Activated CD8-positive, alpha-beta memory T cell treated with anti-CD3 and anti-CD28 coated beads, Interleukin-2, amount 50 U/mL, for 24 hours (primary cell): ENCODE data around the gene HDGF.
"Not testable (repeated sequence)": the region's sequence is repeated elsewhere in the genome, so short reads cannot be mapped to it uniquely, and the experiment has no call there.

Source experiments
- DNase-seq: peaks from one replicate; pipeline ENCODE4 v3.0.0-alpha.2; 2020; ENCODE audit errors: extremely low read depth

HDGF gene

GRCh38 chr1:156767101-156767878, 15.8 kb upstream of the HDGF start, which contains the start of gene PRCC:
TSS of gene PRCC (plus strand) at chr1:156767535. CDS start at chr1:156767772, 237 bp downstream.
- peak; percentile 95 for DNase-seq

GRCh38 chr1:156766298-156767100, 15.0 kb upstream of the HDGF start:
- DNase-seq, result no peak

GRCh38 chr1:156765666-156766065, 14.2 kb upstream of the HDGF start:
- DNase-seq, result no peak

GRCh38 chr1:156765136-156765535, 13.7 kb upstream of the HDGF start:
- DNase-seq, result not testable (repeated sequence)

GRCh38 chr1:156760796-156761104, 9.3 kb upstream of the HDGF start:
- DNase-seq, result no peak

GRCh38 chr1:156760092-156760795, 8.8 kb upstream of the HDGF start:
- DNase-seq, result no peak

- not testable (repeated sequence) for DNase-seq
Observed at GRCh38 chr1:156757572-156758253, 6.2 kb upstream of the HDGF start.

GRCh38 chr1:156756355-156756754, 4.9 kb upstream of the HDGF start:
- no peak for DNase-seq

GRCh38 chr1:156755527-156755950, 4.1 kb upstream of the HDGF start:
- no peak for DNase-seq

GRCh38 chr1:156754219-156754618, 2.7 kb upstream of the HDGF start:
- DNase-seq, result no peak

GRCh38 chr1:156752843-156753482, 1.5 kb upstream of the HDGF start:
- DNase-seq, result no peak

GRCh38 chr1:156751757-156752481, 444 bp upstream of the HDGF start:
- DNase-seq, result peak; percentile 93

- no peak for DNase-seq
Observed at GRCh38 chr1:156750711-156751450, 594 bp downstream of the HDGF start.

GRCh38 chr1:156750191-156750672, 1.2 kb downstream of the HDGF start:
- DNase-seq, result no peak

GRCh38 chr1:156749419-156750118, 1.9 kb downstream of the HDGF start:
- no peak for DNase-seq

- DNase-seq, result no peak
Observed at GRCh38 chr1:156748670-156749418, 2.6 kb downstream of the HDGF start.

GRCh38 chr1:156747742-156748669, 3.5 kb downstream of the HDGF start:
- DNase-seq, result no peak
